Uterus (tissue), 2 donors: ENCODE results near the gene PAN3.

Source experiments
- CTCF ChIP-seq, 4 experiments: fragments of 200-600 bp in 2 of 4; fragments of 450-650 bp in 2 of 4; sonication (generic) in 2 of 4; IDR thresholded peaks; one replicate each; pipeline ENCODE4 v1.5.1; 2016 to 2019; ENCODE audit warnings: antibody characterized with exemption in 4 of 4, mild to moderate bottlenecking in 2 of 4, moderate library complexity in 1 of 4
- POLR2A ChIP-seq, 2 donors: fragments of 450-650 bp; IDR thresholded peaks; one replicate each; pipeline ENCODE4 v1.6.1; 2016; ENCODE audit warnings: antibody characterized with exemption in 2 of 2, mild to moderate bottlenecking in 1 of 2, moderate library complexity in 1 of 2

DNA sequence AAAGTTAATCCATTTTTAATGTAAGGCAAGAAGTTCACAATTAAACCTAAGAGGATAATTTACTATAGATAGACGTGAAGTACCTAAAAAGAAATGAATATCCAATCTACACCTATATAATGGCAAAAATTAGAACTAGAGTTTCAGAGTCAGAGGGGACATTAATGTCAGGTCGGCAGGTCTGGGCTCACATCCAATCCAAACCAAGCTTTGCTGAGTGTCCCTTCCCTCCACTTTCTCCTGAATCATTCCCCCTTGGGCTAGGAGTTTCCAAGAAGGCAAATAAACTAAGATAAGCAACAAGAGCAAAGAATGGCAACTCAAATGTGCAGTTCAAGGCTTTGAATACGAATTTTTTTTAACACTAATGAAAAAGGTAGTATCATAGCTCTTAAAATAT is 40.8 kb upstream of the PAN3 start:
- TF ChIP-seq CTCF (IDR thresholded peaks at IDR 0.05) (no peak), POLR2A (IDR thresholded peaks at IDR 0.05) (no peak)
